Stimulated activated CD8-positive, alpha-beta memory T cell treated with anti-CD3 and anti-CD28 coated beads, Interleukin-15, amount 100 ng/mL, for 48 hours (primary cell): ENCODE data around the gene LSM14B.
A peak's percentile ranks its signal among the peaks of the same experiment; 100 is the strongest.
"Not testable (repeated sequence)": the region's sequence is repeated elsewhere in the genome, so short reads cannot be mapped to it uniquely, and the experiment has no call there.

Experiments used
- DNase-seq, 2 donors: peaks; one replicate each; pipeline ENCODE4 v3.0.0-alpha.2; 2020; ENCODE audit warnings: low read depth in 2 of 2

Gene LSM14B

GRCh38 chr20:62146019-62146755, 23.9 kb downstream of the LSM14B start:
- DNase-seq = no peak

GRCh38 chr20:62147125-62147524, 24.9 kb downstream of the LSM14B start:
- no peak for DNase-seq

GRCh38 chr20:62147528-62147927, 25.3 kb downstream of the LSM14B start:
- DNase-seq = no peak

GRCh38 chr20:62148383-62148782, 26.1 kb downstream of the LSM14B start:
- not testable (repeated sequence) for DNase-seq

DNA sequence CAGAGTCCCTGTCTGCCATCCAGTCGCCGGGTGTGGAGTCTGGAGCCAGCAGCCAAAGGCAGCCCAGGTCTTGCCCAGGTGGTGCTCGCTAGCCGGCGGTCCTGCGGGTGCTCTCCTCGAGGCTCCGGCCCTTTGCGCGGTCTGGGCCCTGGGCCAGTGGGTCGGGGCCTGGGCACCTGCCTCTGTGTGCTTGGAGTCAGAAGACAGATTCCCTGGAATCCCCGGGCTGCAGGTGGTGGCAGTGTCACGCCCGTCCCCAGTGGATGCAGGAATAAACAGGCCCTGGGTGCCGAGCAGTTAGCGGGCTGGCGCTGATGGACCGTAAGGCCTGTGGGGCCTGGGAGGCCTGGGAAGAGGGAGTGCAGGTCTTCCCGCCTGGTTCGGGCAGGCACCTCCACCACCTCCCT, 26.6 kb downstream of the LSM14B start:
- DNase-seq = no peak

DNA sequence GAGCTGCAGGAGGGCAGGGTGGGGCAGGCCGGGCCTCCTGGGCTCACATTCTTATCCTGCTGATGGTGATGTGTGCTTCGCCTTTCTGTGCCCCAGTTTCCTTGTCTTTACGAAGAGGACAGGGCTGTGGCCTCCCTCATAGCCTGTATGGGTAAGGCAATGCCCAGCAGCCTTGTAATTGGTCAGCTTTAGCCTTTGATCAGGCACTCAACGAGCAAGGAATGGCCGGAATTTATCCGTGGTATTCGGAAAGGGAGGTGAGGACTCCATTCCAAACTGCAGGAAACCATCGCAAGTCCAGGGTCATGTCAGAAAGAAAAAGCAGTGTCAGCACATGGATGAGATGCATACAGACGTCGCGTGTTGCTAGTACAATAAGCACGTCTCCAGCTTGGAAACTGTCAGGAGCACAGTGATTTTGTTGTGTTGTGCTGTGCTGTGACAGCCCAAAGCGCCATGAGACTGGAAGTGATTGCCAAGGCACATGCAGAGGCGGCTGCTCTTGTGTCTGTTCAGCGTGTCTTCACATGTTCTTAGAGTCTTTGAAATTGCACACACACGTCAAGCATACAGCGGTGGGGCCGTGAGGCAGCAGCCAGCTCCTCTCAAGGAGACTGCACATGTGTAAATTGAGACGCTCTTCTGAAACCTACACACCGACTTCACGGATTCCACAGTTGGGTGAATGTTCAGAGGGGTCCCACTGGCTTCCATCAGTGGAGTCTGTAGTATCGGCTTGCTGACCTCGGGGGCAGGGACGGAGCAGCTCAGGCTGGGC, 27.4 kb downstream of the LSM14B start:
- no peak for DNase-seq

GRCh38 chr20:62150310-62150575, 28.0 kb downstream of the LSM14B start:
- DNase-seq = no peak

DNA sequence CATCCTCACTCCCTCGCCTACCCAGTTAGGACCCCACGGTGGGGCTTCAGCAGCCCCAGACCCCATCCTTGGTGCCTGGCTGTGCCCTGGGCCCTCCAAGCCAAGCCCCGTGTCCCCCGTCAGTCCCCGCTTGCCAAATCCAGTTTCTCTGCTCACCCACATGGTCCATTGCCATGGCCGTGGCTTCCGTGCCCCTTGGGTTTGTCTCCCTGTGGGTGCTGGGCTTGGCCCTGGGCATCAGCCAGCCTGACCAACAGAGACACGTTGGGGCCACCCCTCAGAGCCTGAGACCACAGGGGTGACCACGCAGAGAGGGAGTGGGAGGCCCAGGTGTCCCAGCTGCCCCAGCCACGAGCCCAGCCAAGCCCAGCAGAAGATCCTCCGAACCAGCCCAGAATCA, 28.9 kb downstream of the LSM14B start:
- DNase-seq = no peak

DNA sequence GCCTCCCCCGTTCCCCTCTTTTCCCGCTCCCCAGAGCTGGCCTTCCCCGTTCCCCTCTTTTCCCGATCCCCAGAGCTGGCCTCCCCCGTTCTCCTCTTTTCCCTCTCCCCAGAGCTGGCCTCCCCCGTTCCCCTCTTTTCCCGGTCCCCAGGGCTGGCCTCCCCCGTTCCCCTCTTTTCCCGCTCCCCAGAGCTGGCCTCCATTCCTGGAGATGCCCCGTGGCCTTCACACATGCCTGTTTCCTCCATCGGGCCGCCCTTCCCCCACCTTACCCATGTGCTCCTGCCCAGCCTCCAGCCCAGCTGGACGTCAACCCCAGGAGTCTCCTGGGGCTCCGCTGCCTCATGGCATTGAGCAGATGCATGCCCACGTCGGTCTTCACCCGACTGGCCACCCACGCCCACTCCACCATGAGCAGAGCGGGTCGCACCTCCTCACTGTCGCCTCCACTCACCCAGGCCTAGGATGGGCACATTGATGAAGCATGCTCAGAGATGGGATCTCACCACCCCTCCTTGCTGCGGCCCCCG, 29.6 kb downstream of the LSM14B start:
- DNase-seq = no peak

DNA sequence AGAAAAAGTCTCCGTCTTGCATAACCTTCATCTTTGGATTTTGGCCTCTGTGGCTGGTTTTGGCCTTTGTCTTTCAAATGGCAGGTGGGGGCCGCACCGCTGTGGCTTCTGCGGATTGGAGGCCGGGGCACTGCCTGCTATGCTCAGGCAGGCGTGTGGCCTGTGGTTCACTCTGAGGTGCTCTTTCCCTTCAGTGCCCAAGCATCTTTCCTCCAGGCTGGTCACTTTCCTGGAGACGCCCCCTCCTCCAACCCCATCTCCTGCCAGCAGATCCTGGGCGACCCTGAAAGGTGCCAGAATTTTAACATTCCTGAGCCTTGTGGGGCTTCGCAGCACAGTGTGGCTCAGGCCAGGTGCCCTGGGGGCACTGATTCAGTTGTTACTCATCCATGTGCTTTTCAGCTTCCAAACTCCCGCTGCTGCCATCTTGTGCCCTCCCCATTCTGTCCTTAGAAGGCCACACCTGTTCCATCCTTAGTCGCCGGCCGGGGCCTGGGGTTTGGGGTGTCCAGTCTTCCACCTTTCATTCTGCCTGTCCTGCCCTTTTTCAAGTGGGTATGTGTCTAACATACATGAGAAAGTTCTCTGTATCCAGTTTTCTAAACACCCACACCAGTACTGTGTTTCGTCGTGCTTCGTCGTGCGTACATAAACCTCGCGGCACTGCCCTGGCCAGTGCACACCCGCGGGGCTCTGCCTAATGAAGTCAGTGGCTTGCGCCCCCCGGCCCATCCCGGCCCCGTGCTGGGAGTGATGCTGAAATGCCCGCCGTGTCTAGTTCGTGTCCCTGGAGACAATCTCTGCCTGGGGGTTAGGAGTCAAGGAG, 33.4 kb downstream of the LSM14B start:
- DNase-seq = no peak

- no peak for DNase-seq
These were observed 33.9 kb downstream of the LSM14B start for GRCh38 chr20:62156254-62156556.

DNA sequence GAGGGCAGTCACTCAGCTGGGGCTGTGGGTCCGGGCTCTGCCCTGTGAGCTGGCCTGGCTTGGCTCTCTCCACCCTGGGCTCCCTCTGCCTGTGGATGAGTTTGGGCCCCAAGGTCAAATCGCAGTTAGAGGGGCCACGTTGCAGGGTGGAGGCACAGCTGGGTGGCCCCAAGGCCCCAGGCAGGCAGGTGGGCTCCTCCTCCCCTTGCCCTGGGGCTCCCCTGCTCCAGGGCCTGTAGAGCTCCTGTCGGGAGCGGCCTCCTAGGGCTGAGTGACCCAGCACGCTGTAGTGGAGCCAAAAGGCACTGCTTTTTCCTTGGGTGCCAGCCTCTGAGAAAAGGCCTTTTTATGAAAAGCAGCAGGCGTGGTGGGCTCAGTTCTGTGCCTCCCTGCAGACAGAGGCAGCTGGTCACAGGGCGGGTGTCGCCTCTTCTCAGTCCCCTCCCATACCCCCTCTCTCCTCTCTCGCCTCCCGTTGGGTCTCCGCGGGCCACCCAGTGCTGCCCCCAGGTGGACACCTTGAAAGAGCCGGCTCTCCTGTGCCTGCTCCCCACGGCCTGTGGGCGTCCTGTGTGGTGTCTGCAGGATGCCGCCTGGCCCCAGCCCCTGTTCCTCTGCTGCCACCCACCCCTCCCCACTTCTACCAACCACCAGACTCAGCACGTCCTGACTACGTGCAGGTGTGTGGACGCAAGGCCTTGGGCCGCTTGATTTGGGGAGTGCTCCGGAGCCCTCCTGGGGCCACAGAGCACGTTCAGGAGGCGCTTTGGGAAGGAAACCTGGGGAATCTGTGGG, 34.5 kb downstream of the LSM14B start:
- DNase-seq = peak; percentile 44 to 59

- no peak for DNase-seq
These were observed 35.3 kb downstream of the LSM14B start for GRCh38 chr20:62157387-62158087.

GRCh38 chr20:62158088-62158400, 35.8 kb downstream of the LSM14B start:
- DNase-seq = no peak

GRCh38 chr20:62158541-62158940, 36.3 kb downstream of the LSM14B start:
- no peak for DNase-seq

DNA sequence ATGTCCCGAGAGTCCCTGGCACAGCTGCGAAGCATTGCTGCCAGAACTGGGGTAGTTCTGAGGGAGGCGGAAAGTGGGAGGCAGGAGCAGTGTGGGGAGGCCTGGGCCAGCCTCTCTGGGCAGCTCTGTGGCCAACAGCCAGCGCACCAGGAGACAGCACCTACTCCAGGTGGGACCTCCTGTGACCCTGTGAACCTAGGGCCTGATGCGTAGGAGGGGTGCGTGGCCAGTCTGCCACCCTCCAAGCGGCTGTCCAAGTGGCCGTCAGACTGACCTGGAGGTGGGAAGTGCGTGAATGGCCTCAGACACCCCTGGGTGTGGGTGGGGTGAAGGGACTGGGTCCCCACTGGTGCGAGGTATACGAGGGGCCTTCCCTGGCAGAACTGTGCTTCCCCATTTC, 36.8 kb downstream of the LSM14B start:
- no peak for DNase-seq

- peak; percentile 75 to 78 for DNase-seq
These were observed 37.6 kb downstream of the LSM14B start for GRCh38 chr20:62159839-62160238.

DNA sequence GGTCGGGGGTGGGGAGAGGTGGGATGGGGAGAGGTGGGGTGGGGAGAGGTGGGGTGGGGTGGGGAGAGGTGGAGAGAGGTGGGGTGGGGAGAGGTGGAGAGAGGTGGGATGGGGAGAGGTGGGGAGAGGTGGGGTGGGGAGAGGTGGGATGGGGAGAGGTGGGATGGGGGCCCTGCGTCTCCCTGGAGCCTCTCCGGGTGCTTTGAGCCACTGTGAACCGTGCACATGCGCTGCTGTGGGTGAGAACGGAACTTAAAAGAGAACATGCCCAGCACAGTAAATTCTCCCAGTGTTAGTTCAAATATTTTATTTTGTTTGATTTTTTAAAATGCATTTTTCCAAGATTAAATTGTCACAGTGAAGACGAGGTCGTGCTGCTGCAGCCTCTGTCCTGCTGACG, 38.0 kb downstream of the LSM14B start:
- no peak for DNase-seq

GRCh38 chr20:62160876-62161275, 38.6 kb downstream of the LSM14B start:
- no peak for DNase-seq

GRCh38 chr20:62161347-62161746, 39.1 kb downstream of the LSM14B start:
- no peak for DNase-seq

DNA sequence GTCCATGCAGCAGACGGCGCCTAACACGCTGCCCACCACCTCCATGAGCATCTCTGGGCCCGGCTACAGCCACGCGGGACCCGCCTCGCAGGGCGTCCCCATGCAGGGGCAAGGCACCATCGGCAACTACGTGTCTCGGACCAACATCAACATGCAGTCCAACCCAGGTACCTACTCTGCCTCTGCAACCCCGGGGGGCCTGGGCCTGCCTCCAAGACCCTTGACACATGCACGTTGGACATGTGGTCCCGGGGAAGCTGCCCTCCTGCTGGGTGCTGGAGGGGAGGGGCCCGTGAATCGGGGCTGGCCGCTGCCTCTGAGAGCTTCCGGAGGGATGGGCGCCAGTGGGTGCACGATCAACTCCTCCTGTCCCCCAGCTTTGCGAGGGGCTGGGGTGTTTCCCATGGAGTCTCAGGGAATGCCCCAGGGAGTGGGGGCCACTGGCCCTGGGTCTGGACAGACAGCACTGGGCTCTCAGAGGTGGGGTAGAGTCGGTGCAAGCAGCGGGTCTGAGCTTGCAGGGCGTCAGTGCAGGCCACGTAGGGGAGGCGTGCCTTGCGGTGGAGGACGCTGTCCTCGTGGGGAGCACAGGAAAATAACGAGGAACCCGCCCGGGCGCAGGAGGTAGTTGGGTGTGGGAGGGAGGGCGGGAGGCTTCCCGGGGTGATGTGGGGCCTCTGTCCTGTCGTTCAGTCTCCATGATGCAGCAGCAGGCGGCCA, 40.6 kb downstream of the LSM14B start:
- no peak for DNase-seq
